Raji (cell line): ENCODE measurements around the gene OBSCN.

Experiments used
- POLR2A ChIP-seq: IDR thresholded peaks from 2 replicates; pipeline ENCODE4 v1.6.1; 2011; ENCODE audit warnings: low read depth, low read length, control low read depth; ENCODE audit not compliant: insufficient read depth

The OBSCN gene

DNA sequence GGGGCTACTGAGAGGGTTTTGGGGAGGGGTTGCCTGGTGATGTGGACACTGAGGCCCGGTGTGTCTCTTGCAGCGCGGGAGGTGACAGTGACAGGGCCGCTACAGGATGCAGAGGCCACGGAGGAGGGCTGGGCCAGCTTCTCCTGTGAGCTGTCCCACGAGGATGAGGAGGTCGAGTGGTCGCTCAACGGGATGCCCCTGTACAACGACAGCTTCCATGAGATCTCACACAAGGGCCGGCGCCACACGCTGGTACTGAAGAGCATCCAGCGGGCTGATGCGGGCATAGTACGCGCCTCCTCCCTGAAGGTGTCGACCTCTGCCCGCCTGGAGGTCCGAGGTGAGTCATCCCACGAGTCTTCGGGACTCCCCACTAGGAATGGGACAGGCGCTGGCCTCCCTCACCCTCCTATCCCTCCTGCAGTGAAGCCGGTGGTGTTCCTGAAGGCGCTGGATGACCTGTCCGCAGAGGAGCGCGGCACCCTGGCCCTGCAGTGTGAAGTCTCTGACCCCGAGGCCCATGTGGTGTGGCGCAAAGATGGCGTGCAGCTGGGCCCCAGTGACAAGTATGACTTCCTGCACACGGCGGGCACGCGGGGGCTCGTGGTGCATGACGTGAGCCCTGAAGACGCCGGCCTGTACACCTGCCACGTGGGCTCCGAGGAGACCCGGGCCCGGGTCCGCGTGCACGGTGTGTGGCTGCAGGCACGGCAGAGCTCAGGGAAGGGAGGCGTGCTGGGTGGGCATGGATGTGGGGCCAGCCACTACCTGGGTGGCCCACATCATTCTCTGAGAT, 72.5 kb downstream of the OBSCN start:
- TF ChIP-seq POLR2A: no peak

DNA sequence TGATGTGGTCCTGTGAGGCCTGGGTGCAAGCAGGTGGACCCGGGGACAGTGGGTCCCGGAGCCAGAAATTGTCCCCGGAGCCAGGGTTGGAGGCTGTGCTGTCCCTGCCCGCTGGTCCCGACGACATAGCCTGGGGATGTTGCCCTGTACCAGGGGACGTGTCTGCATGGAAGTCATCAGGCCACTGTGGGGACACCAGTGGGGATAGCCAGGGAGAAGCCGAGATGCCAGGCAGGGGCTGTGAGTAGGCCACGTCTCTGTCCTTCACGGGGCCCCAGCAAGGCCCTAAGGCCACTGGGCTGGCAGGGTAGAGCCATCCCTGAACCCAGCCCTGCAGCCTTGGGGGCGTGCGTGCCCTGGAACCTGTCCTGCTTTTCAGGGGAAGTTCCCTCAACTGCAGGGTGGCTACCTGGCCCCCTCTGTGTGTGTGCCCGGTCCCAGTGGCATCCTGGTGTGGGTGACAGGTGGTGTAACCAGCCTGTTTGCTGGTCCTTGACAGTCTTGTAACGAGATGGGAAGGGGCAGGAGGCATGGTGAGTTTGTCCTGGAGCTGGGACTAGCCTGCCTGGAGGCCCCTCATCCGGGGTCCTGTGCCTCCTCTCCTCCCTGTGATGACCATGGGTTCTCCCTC, 73.2 kb downstream of the OBSCN start:
- no peak for TF ChIP-seq POLR2A

DNA sequence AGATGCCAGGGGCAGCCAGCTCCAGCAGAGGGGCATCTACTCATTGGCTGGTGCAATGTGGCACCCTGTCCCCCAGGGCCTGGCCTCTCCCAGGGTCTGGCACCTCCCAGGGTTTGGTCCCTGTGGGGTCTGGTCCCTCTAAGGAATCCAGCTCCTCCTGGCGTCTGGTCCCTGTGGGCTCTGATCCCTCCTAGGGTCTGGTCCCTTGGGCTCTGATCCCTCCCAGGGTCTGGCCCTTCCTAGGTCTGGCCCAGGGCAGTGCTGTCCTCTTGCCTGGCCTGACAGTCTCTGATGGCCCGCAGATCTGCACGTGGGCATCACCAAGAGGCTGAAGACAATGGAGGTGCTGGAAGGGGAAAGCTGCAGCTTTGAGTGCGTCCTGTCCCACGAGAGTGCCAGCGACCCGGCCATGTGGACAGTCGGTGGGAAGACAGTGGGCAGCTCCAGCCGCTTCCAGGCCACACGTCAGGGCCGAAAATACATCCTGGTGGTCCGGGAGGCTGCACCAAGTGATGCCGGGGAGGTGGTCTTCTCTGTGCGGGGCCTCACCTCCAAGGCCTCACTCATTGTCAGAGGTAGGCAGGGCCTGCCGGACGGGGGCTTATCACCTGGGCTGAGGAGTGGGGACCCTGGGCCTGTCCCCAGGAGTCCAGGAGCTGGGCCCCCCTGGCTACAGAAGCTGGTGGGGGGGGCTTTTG, 73.9 kb downstream of the OBSCN start:
- TF ChIP-seq POLR2A: no peak

DNA sequence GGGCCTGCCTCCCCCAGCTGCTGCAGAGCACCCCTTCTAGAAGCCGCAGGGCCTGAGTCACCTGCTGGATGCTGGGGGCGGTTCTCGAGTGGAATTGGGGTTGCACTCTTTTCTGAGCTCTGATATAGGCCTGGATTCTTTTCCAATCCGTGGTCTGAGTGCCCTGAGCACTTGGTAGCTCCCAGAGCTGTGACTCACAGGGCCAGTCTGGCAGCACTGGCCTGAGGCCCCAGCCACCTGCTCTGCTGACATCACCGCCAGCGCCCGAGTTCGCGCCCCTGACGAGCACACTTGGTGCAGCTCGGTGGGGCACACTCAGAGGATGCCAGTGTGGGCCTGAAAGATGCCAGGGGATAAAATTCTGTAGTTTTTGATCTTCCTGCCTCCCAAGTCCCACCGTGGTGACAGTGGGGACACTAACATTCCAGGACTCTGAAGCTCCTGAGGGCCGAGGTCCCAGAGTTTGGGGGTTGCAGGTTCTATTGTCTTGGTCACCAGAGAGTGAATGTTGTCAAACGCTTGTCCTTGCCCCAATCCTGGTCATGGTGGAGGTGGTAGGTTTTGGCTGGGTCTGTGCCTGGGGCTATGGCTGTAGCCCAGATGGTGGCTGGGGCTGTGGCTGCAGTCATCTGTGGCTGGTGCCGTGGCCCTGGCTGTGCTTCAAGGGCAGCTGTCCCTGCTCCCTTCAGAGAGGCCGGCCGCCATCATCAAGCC, 74.6 kb downstream of the OBSCN start:
- TF ChIP-seq POLR2A: no peak

DNA sequence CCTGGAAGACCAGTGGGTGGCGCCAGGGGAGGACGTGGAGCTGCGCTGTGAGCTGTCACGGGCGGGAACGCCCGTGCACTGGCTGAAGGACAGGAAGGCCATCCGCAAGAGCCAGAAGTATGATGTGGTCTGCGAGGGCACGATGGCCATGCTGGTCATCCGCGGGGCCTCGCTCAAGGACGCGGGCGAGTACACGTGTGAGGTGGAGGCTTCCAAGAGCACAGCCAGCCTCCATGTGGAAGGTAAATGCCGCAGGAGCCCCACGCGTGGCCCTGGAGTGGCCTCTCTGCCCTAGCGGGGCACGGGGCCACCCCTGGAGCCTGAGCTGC, 75.2 kb downstream of the OBSCN start:
- TF ChIP-seq POLR2A: no peak

DNA sequence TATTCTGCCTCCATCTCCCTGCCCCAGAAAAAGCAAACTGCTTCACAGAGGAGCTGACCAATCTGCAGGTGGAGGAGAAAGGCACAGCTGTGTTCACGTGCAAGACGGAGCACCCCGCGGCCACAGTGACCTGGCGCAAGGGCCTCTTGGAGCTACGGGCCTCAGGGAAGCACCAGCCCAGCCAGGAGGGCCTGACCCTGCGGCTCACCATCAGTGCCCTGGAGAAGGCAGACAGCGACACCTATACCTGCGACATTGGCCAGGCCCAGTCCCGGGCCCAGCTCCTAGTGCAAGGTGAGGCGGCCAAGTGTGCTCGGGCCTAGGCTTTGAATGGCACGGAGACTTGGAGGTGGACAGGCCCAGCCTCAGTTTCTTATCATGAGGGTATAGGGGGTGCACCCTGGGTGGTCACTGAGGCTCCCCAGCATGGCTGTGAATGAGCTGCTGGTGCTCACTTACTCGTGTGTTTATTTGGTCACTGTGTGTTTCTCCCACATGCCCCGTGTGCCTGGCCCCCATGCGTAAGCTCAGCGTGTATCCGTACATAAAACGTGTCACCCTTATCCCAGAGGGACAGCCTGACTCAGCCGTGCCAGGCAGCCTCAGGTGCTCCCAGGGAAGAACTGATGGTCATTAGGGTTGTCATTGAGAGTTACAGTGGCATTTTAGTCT, 75.8 kb downstream of the OBSCN start:
- no peak for TF ChIP-seq POLR2A

DNA sequence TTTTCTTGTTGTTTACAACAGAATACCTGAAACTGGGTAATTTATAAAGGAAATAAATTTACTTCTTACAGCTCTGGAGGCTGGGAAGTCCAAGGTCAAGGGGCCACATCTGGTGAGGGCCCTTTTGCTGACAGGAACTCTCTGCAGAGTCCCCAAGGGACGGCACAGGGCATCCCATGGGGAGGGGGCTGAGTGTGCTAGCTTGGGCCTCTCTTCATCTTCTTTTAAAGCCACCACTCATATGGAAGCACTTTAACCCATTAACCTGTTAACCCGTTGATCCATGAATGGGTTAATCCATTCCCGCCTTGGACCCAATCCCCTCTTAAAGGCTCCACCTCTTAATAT, 76.3 kb downstream of the OBSCN start:
- no peak for TF ChIP-seq POLR2A

DNA sequence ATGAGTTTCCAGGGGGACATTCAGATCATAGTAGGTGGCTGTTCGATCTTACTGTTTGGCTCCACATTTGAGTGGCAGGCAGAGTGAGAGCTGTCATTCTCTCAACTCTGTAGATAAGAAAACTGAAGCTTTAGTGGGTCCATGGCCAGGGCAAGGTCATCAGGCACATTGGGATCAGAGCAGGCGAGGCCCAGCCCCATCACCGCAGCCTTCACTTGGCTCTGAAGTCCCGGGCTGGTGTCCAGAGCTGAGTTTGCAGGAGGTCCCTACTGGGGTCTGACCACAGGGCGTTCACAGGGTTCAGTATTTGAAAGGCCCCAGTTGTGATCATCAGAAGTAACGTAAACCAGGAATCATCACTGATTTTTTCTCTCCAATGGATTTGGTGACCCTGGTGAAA, 76.7 kb downstream of the OBSCN start:
- no peak for TF ChIP-seq POLR2A

DNA sequence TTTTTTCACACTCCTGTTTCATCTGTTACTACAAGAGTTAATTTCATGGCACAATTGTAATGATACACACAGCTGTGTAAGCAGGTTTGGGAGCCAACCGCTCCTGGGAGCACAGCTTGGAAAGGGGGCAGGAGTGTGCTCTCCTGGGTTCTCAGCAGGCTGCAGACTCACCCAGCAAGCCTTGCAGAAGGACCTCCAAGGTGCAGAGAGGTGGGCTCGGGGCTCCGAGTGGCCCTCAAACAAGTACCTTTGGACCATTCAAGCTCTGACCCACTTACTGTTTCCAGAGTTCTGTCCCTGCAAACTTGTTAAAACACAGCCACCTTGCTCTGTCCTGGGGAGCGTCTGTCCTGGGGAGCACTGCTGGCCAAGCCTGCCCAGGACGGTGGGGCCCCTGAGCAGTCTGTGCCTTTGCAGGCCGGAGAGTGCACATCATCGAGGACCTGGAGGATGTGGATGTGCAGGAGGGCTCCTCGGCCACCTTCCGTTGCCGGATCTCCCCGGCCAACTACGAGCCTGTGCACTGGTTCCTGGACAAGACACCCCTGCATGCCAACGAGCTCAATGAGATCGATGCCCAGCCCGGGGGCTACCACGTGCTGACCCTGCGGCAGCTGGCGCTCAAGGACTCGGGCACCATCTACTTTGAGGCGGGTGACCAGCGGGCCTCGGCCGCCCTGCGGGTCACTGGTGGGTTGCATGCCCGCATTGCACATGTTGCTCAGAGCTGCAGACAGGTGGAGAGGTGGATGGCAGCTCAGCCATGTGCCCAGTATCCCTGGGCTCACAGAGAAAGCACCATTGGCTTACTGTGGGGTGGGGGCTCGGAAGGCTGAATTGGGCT, 78.0 kb downstream of the OBSCN start:
- TF ChIP-seq POLR2A: no peak

DNA sequence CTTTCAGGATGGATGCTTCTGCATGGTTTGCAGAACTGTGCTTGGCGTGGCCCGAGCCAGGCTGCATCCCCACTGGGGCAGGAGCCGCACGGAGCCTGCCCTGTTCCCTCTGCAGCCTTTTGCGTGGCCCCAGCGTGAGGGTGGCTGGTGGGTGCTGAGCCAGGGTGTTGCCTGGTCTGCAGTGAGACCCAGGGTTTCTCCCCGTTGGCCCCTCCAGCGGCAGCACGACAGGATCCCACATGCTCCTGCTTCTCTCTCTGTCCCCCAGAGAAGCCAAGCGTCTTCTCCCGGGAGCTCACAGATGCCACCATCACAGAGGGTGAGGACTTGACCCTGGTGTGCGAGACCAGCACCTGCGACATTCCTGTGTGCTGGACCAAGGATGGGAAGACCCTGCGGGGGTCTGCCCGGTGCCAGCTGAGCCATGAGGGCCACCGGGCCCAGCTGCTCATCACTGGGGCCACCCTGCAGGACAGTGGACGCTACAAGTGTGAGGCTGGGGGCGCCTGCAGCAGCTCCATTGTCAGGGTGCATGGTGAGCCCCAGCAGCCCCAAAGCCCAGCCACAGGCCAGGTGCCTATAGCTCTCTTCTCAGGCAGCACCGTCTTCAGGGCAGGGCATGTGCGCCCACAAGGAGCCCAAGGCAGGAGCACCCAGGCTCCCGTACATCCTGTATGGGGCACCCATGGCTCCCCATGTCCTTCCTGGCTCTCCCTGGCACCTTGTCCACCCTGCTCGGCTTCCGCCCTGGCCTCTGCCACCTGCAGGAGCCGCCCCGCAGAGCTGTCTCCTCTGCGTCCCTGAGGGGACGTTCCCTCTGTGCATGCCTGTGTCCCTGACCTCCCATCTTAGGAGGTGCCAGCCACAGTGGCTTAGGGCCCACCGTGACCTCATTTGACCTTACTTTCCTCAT, 78.9 kb downstream of the OBSCN start:
- no peak for TF ChIP-seq POLR2A

DNA sequence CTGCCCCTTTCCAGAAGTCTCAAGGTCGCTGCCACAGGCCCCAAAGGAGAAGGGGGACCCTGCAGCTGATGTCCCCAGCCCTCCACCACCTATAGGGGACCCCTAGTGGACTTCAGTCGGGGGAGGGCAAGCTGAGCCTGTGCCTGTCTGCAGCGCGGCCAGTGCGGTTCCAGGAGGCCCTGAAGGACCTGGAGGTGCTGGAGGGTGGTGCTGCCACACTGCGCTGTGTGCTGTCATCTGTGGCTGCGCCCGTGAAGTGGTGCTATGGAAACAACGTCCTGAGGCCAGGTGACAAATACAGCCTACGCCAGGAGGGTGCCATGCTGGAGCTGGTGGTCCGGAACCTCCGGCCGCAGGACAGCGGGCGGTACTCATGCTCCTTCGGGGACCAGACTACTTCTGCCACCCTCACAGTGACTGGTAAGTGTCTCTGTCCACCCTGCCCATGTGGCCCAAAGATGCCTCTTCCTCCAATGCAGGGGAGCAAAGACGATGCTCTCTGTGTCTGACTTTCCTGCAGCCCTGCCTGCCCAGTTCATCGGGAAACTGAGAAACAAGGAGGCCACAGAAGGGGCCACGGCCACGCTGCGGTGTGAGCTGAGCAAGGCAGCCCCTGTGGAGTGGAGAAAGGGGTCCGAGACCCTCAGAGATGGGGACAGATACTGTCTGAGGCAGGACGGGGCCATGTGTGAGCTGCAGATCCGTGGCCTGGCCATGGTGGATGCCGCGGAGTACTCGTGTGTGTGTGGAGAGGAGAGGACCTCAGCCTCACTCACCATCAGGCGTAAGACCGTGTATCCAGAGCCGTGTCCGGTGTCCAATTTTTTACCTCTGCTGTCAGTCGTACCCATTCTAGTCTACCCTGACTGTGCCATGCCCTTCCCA, 79.9 kb downstream of the OBSCN start:
- TF ChIP-seq POLR2A: no peak

DNA sequence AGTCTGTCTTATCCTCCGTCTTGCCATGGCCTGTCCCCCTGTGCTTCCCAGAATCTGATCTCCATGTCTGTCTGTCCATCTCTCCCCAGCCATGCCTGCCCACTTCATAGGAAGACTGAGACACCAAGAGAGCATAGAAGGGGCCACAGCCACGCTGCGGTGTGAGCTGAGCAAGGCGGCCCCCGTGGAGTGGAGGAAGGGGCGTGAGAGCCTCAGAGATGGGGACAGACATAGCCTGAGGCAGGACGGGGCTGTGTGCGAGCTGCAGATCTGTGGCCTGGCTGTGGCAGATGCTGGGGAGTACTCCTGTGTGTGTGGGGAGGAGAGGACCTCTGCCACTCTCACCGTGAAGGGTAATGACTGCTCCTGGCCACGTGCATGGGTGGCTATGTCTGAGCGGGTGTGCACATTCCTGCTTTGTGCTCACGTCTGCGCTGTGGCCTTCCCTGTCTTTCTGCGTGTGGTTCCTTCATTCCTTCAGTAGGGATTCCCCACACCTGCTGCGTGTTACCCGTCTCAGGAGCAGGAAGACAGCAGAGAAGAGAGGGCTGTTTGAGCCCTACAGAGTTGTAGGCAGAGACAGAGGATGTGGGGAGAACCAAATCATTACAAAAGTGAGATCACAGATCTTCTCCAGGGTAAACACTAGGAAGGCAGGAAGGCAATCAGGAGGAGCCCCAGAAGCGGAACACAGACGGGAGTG, 80.8 kb downstream of the OBSCN start:
- no peak for TF ChIP-seq POLR2A
